Right lobe of liver (tissue), 6 donors: ENCODE results near the gene INVS. TPM values are rescaled to one million over a fixed set of nuclear protein-coding genes. Genes with fewer than 3 reads are reported as not detected.

Experiments used
- ATAC-seq, 4 donors: fragments of 200-7000 bp; cut with Tn5 transposase; one replicate each; pipeline ENCODE4 v1.9.1; 2020; ENCODE audit warnings: mild to moderate bottlenecking in 4 of 4, moderate library complexity in 4 of 4
- DNase-seq, 3 donors: peaks; one replicate each; pipeline ENCODE4 v3.0.0-alpha.2; 2020
- H3K27ac ChIP-seq, 3 donors: fragments of 200-600 bp; one replicate each; pipeline ENCODE4 v1.8.0; 2022
- H3K27me3 ChIP-seq, 2 donors: fragments of 200-600 bp; one replicate each; pipeline ENCODE4 v1.8.0; 2022
- H3K36me3 ChIP-seq, 4 donors: fragments of 200-600 bp; sonication (generic) in 1 of 4; one replicate each; pipeline versions ENCODE4 v1.5.1 to v1.8.0; 2017 to 2022; ENCODE audit warnings: control low read depth in 1 of 4
- H3K4me1 ChIP-seq, 4 donors: fragments of 200-600 bp; sonication (generic) in 1 of 4; one replicate each; pipeline versions ENCODE4 v1.5.1 to v1.8.0; 2017 to 2022; ENCODE audit warnings: control low read depth in 1 of 4
- H3K4me3 ChIP-seq, 3 donors: fragments of 200-600 bp; one replicate each; pipeline ENCODE4 v1.8.0; 2022
- H3K9me3 ChIP-seq, 4 donors: fragments of 200-600 bp; sonication (generic) in 1 of 4; one replicate each; pipeline versions ENCODE4 v1.5.1 to v1.8.0; 2017 to 2022; ENCODE audit warnings: control low read depth in 1 of 4
- POLR2A ChIP-seq: fragments of 450-650 bp; IDR thresholded peaks from one replicate; pipeline ENCODE4 v1.6.1; 2017; ENCODE audit warnings: antibody characterized with exemption, mild to moderate bottlenecking
- WGBS: methylation state at CpG from one replicate; pipeline ENCODE4 v1.1.6; 2018; ENCODE audit warnings: low coverage, low lambda C conversion rate; ENCODE audit not compliant: insufficient coverage; ENCODE audit errors: missing lambda C conversion rate; 5-methylcytosine and 5-hydroxymethylcytosine counted together
- intact Hi-C, 2 donors: fragments of 100-400 bp; cut with DNase I; formaldehyde crosslinking; loops; one replicate each; pipeline versions ENCODE4 v1.11.2 to v1.14.1; 2022
- total RNA-seq, 6 experiments: library from RNA; depleted of rRNA in 2 of 6; stranded (reverse); fragments of >200 nt in 2 of 6; fragmentation: NEBNext Ultra II Directional in 3 of 6; extraction: Animal tissue kit (Norgen Biotek cat#: 25700) in 3 of 6; gene quantifications; one replicate each; pipeline versions ENCODE4 v1.1.0 to v1.2.4, GENCODE V29; 2016 to 2023
- TF ChIP-seq, protein P1 (sequence below), 4 donors: fragments of 200-600 bp in 3 of 4; fragments of 450-650 bp in 1 of 4; IDR thresholded peaks; one replicate each; pipeline versions ENCODE4 v1.5.1 to v1.8.0; 2016 to 2022; ENCODE audit warnings: antibody characterized with exemption in 4 of 4, mild to moderate bottlenecking in 2 of 4
- donor health status: DM: no; HTN: yes; CAD: no.
- donor health status: DM: no; HTN: no; CAD: no.
- donor health status: DM: no; HTN: no; CAD: no.
- donor health status: DM: no; HTN: yes; CAD: no.
- donor health status: DM: no; HTN: yes; CAD: no.

INVS gene
- total RNA-seq, 6 experiments from 2014 or later = 10.6 to 23.2 (median 16.8) TPM

DNA sequence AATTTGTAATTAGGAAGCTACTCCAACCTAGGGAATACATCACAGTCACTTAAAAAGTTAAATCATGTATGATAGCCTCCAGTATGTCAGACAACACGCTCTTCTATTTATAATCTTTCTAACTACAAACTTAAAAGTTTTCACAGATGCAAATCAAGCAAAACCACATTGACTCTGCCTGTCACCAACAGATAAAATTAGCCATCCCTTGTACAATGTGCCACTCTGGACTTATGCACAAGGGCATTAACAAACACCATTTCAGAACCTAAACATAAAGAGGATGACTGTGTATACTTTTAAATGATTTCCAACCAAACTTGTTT is 15.0 kb upstream of the INVS start:
- Histone ChIP-seq H3K4me1 (peaks cover 0 to 5% (median 0%) of the 10 kb centered on the region in 4 donors), H3K9me3 (no peaks in the 10 kb centered on the region), H3K4me3 (no peak overlapping the region), H3K36me3 (no peaks in the 10 kb centered on the region), H3K27ac (no peak overlapping the region), H3K27me3 (no peaks in the 10 kb centered on the region)
- intact Hi-C loops = no loop called here
- no peak for ATAC-seq
- TF ChIP-seq POLR2A = no peak
- TF ChIP-seq, protein P1, sequence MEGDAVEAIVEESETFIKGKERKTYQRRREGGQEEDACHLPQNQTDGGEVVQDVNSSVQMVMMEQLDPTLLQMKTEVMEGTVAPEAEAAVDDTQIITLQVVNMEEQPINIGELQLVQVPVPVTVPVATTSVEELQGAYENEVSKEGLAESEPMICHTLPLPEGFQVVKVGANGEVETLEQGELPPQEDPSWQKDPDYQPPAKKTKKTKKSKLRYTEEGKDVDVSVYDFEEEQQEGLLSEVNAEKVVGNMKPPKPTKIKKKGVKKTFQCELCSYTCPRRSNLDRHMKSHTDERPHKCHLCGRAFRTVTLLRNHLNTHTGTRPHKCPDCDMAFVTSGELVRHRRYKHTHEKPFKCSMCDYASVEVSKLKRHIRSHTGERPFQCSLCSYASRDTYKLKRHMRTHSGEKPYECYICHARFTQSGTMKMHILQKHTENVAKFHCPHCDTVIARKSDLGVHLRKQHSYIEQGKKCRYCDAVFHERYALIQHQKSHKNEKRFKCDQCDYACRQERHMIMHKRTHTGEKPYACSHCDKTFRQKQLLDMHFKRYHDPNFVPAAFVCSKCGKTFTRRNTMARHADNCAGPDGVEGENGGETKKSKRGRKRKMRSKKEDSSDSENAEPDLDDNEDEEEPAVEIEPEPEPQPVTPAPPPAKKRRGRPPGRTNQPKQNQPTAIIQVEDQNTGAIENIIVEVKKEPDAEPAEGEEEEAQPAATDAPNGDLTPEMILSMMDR (IDR thresholded peaks at IDR 0.05) = no peak
- DNase-seq = no peak
- 77% methylated on average over 1 of the region's 1 CpG for WGBS

DNA sequence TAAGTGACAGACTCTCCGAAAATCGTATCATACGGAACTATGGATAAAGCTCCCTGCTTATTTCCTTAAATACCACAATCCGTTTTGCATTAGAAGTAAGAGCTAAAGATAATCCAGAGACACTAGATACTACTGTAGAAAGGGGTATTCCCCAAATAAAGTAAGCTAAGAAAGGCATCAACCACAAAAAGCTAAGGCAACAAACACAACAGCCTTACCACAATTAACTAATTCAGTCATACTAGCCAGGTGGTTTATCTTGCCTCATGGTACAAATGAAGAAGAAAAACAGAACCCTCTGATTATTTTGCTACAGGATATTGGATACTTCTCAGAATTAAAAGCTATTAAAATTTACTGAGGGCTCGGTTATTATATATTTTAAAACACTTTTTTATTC is 14.3 kb upstream of the INVS start:
- WGBS = 80% methylated on average over 5 of the region's 5 CpGs
- no peak for ATAC-seq
- Histone ChIP-seq H3K9me3 (no peaks in the 10 kb centered on the region), H3K27me3 (no peaks in the 10 kb centered on the region), H3K4me3 (no peak overlapping the region), H3K36me3 (no peaks in the 10 kb centered on the region), H3K27ac (no peak overlapping the region), H3K4me1 (peaks cover 0 to 5% (median 0%) of the 10 kb centered on the region in 4 donors)
- TF ChIP-seq POLR2A = no peak
- TF ChIP-seq, protein P1 (IDR thresholded peaks at IDR 0.05) = no peak
- DNase-seq = no peak
- intact Hi-C loops = no loop called here

DNA sequence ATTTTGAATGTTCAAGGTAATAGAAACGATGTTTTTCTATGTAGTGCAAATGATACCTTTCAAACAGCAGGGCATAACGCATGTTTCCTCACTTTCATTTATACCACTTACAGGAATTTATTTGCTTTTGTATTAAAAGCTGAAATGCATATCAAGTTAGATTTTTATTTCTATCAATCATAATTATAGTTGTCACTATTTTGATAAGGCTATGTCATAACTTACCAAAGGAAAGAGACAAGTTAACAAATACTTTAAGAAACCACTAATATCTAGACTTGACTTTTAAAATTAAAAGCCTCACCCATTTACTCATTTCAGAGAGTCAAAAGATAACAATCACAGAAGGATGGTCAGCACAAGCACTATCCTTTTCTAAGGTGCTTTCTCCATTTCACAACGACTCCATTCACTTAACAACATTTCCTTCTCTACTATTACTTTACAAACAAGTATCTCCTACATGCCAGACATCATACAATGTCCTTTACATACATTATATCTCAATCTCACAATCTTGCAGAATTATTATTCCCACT is 12.9 kb upstream of the INVS start:
- H3K9me3 ChIP-seq = no peaks in the 10 kb centered on the region
- no peak overlapping the region for H3K4me3 ChIP-seq
- intact Hi-C loops = no loop called here
- no peaks in the 10 kb centered on the region for H3K36me3 ChIP-seq
- no peak overlapping the region for H3K27ac ChIP-seq
- DNase-seq (no peak), ATAC-seq (no peak)
- no peaks in the 10 kb centered on the region for H3K27me3 ChIP-seq
- peaks cover 0 to 5% (median 0%) of the 10 kb centered on the region in 4 donors for H3K4me1 ChIP-seq
- 81% methylated on average over 3 of the region's 3 CpGs for WGBS
- no peak for TF ChIP-seq POLR2A
- TF ChIP-seq, protein P1 (IDR thresholded peaks at IDR 0.05) = no peak

DNA sequence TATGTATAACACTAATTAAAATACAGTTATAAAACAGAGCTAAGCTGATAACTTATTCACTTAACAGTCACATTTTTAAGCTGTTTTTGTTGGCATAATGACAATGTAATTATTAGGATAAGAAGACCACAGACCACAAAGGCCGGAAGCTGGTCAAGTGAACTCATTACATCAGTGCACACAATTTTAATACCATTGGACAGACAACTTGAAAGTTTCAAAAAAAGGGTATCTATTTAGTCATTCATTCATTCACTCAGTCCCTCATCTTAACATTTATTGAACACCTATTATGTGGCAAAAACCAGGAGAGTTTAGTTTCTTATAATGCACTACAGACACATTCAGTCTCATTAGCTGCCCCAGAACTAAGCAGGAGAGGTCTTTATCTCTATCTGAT is 11.8 kb upstream of the INVS start:
- Histone ChIP-seq H3K4me3 (no peak overlapping the region), H3K9me3 (no peaks in the 10 kb centered on the region), H3K27me3 (no peaks in the 10 kb centered on the region), H3K4me1 (peaks cover 0 to 8% (median 0%) of the 10 kb centered on the region in 4 donors), H3K36me3 (no peaks in the 10 kb centered on the region), H3K27ac (no peak overlapping the region)
- ATAC-seq = no peak
- intact Hi-C loops = no loop called here
- TF ChIP-seq, protein P1 (IDR thresholded peaks at IDR 0.05) = no peak
- TF ChIP-seq POLR2A = no peak
- no peak for DNase-seq
- 12% methylated on average over 1 of the region's 1 CpG for WGBS

DNA sequence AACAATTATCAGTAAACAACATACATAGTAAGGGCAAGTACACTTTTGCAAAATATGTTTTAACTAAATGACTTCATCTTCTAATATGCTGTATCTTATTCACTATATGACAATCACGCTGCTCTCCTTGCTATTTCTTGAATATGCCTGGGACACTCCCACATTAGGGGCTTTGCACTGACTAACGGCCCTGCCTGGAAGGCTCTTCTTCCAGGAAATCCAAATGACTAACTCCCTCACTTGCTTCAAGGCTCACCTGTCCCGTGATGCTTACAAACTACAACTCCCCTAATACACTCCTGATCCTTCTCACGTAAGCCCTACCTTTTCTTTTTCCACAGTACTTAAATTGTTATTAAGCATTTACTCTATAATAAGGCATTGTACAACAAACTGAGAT is 10.8 kb upstream of the INVS start:
- ATAC-seq (no peak), DNase-seq (no peak)
- H3K4me1 ChIP-seq = peaks cover 0 to 13% (median 3%) of the 10 kb centered on the region in 4 donors
- H3K27ac ChIP-seq = no peak overlapping the region
- H3K9me3 ChIP-seq = no peaks in the 10 kb centered on the region
- WGBS = 84% methylated on average over 4 of the region's 4 CpGs
- TF ChIP-seq, protein P1 (IDR thresholded peaks at IDR 0.05) = no peak
- no peak for TF ChIP-seq POLR2A
- no peak overlapping the region for H3K4me3 ChIP-seq
- no peaks in the 10 kb centered on the region for H3K27me3 ChIP-seq
- no peaks in the 10 kb centered on the region for H3K36me3 ChIP-seq
- intact Hi-C loops = no loop called here
